MM.1S (cell line): Measurements from ENCODE around the gene S1PR1.

Experiments
- DNase-seq: peaks from one replicate; pipeline ENCODE4 v3.0.0-alpha.2; 2015
- H2AFZ ChIP-seq: fragments of 300-600 bp; sonication (generic); 2 replicates; pipeline ENCODE4 v1.6.0; 2016; ENCODE audit warnings: antibody characterized with exemption, low read length
- H3F3A ChIP-seq: fragments of 300-600 bp; sonication (generic); 2 replicates; pipeline ENCODE4 v1.6.1; 2016; ENCODE audit warnings: mild to moderate bottlenecking, antibody characterized with exemption, low read length, moderate library complexity, mixed read lengths; ENCODE audit not compliant: insufficient read depth
- H3K27ac ChIP-seq: fragments of 300-600 bp; sonication (generic); 2 replicates; pipeline ENCODE4 v1.5.1; 2016; ENCODE audit warnings: mild to moderate bottlenecking, low read length
- H3K27me3 ChIP-seq: fragments of 300-600 bp; sonication (generic); replicated peaks from 2 replicates; pipeline ENCODE4 v1.6.0; 2016; ENCODE audit warnings: low read length; ENCODE audit not compliant: insufficient read depth
- H3K36me3 ChIP-seq: fragments of 300-600 bp; sonication (generic); replicated peaks from 2 replicates; pipeline ENCODE4 v1.6.1; 2016; ENCODE audit warnings: mild to moderate bottlenecking, low read length, mixed read lengths; ENCODE audit not compliant: insufficient read depth
- H3K4me1 ChIP-seq: fragments of 300-600 bp; sonication (generic); 2 replicates; pipeline ENCODE4 v1.6.1; 2016; ENCODE audit warnings: low read length, mixed read lengths
- H3K4me2 ChIP-seq: fragments of 300-600 bp; sonication (generic); 2 replicates; pipeline ENCODE4 v1.6.0; 2016; ENCODE audit warnings: low read depth, low read length
- H3K4me3 ChIP-seq: fragments of 300-600 bp; sonication (generic); 2 replicates; pipeline ENCODE4 v1.5.1; 2016; ENCODE audit warnings: low read length, mixed read lengths
- H3K79me2 ChIP-seq: fragments of 300-600 bp; sonication (generic); 2 replicates; pipeline ENCODE4 v1.6.1; 2016; ENCODE audit warnings: mixed run types, low read length, mixed read lengths
- H3K9ac ChIP-seq: fragments of 300-600 bp; sonication (generic); 2 replicates; pipeline ENCODE4 v1.6.1; 2016; ENCODE audit warnings: low read length, mixed read lengths
- H3K9me2 ChIP-seq: fragments of 300-600 bp; sonication (generic); replicated peaks from 2 replicates; pipeline ENCODE4 v1.6.1; 2016; ENCODE audit warnings: mild to moderate bottlenecking, low read length, mixed read lengths; ENCODE audit not compliant: insufficient read depth
- H3K9me3 ChIP-seq: fragments of 300-600 bp; sonication (generic); replicated peaks from 2 replicates; pipeline ENCODE4 v1.6.1; 2016; ENCODE audit warnings: mild to moderate bottlenecking, low read length, mixed read lengths; ENCODE audit not compliant: insufficient read depth
- H4K20me1 ChIP-seq: fragments of 300-600 bp; sonication (generic); 2 replicates; pipeline ENCODE4 v1.6.1; 2016; ENCODE audit warnings: mild to moderate bottlenecking, low read length, moderate library complexity, mixed read lengths; ENCODE audit not compliant: insufficient read depth
- EZH2 ChIP-seq: fragments of 300-600 bp; sonication (generic); optimal IDR thresholded peaks from 2 replicates; pipeline ENCODE3; 2017; ENCODE audit warnings: low read depth, mild to moderate bottlenecking, antibody characterized with exemption, low read length, mixed read lengths
- EZH2phosphoT487 ChIP-seq: fragments of 300-600 bp; sonication (generic); IDR thresholded peaks from 2 replicates; pipeline ENCODE4 v1.6.1; 2018; ENCODE audit warnings: antibody characterized with exemption, low read length
- TF ChIP-seq, protein P1 (sequence below): fragments of 300-600 bp; sonication (generic); IDR thresholded peaks from 2 replicates; pipeline ENCODE4 v1.5.1; 2016; ENCODE audit warnings: antibody characterized with exemption, low read length, mixed read lengths

The S1PR1 gene

DNA sequence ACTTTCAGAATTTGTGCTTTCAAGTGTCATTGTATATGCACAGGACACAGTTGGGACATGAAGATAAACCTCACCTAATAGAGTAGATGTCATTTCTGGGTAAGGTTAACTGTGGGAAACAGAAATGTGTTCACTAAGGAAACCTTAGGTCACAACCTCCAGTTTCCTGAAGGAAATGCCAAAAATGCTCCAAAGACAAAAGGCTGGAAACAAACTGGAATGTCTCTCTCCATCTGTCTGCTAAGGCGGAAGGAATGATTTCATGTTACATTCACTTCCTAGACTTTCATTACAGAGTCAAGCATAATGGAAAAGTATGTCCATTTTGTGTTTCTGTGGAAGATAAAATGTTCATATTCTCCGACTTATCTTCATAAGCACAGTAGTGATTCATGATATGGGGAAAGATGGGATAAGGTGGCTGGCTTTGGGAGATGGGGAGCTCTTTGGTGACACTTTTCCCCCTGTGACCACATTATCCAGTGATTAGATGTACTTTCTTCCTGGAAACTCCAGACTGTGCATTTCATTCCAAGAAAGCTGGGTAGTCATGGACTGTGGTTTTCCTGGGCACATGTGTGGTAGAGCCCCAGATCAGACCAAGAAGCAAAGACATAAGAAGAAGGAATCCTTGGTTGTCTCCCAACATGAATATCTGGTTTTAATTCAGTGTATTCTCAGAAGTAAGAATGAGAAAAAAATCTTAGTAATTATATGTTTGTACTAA, 5.7 kb downstream of the S1PR1 start:
- no peak for TF ChIP-seq EZH2phosphoT487
- no peak for TF ChIP-seq EZH2
- TF ChIP-seq, protein P1, sequence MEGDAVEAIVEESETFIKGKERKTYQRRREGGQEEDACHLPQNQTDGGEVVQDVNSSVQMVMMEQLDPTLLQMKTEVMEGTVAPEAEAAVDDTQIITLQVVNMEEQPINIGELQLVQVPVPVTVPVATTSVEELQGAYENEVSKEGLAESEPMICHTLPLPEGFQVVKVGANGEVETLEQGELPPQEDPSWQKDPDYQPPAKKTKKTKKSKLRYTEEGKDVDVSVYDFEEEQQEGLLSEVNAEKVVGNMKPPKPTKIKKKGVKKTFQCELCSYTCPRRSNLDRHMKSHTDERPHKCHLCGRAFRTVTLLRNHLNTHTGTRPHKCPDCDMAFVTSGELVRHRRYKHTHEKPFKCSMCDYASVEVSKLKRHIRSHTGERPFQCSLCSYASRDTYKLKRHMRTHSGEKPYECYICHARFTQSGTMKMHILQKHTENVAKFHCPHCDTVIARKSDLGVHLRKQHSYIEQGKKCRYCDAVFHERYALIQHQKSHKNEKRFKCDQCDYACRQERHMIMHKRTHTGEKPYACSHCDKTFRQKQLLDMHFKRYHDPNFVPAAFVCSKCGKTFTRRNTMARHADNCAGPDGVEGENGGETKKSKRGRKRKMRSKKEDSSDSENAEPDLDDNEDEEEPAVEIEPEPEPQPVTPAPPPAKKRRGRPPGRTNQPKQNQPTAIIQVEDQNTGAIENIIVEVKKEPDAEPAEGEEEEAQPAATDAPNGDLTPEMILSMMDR = no peak

GRCh38 chr1:101243751-101244150, 6.9 kb downstream of the S1PR1 start:
- Histone ChIP-seq H4K20me1 (no peaks in the 10 kb centered on the region), H3K36me3 (no peaks in the 10 kb centered on the region), H3K4me2 (no peak overlapping the region)

More for the DNA sequence above, 5.7 kb downstream of the S1PR1 start:
- H3K4me2 ChIP-seq = no peak overlapping the region
- peaks cover 7% of the 10 kb centered on the region; the same call in 1 of the 2 replicates for H3F3A ChIP-seq
- H3K4me3 ChIP-seq = no peak overlapping the region
- H3K79me2 ChIP-seq = no peaks in the 10 kb centered on the region
- no peaks in the 10 kb centered on the region for H3K9me3 ChIP-seq
- no peak for DNase-seq
- no peak overlapping the region for H3K9ac ChIP-seq
- no peak overlapping the region for H2AFZ ChIP-seq
- peaks cover 19% of the 10 kb centered on the region; the same call in 1 of the 2 replicates for H3K27me3 ChIP-seq
- no peaks in the 10 kb centered on the region for H3K36me3 ChIP-seq
- no peak overlapping the region for H3K27ac ChIP-seq
- no peaks in the 10 kb centered on the region for H4K20me1 ChIP-seq
- H3K4me1 ChIP-seq = peaks cover 13% of the 10 kb centered on the region
- no peaks in the 10 kb centered on the region for H3K9me2 ChIP-seq

DNA sequence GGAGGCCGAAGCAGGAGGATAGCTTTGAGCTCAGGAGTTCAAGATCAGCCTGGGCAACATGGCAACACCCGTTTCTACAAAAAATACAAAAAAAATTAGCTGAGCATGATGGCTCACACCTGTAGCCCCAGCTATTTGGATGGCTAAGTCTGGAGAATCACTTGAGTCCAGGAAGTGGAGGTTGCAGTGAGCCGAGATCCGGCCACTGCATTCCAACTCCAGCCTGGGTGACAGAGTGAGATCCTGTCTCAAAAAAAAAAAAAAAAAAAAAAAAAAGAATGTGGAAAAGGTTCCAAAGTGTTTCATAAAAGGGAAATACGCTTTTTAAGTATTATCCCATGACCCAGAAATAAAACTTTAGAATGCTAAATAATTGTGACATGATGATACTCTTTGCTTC, 8.0 kb downstream of the S1PR1 start:
- H3K4me2 ChIP-seq = no peak overlapping the region
- no peak overlapping the region for H3K27ac ChIP-seq
- no peaks in the 10 kb centered on the region for H3K9me3 ChIP-seq
- peaks cover 16% of the 10 kb centered on the region for H3K4me1 ChIP-seq
- H3K36me3 ChIP-seq = no peaks in the 10 kb centered on the region
- H3K79me2 ChIP-seq = no peaks in the 10 kb centered on the region
- H3F3A ChIP-seq = peaks cover 11% of the 10 kb centered on the region; the same call in 1 of the 2 replicates
- peaks cover 9% of the 10 kb centered on the region; the same call in 1 of the 2 replicates for H3K27me3 ChIP-seq
- no peak for DNase-seq
- H4K20me1 ChIP-seq = no peaks in the 10 kb centered on the region
- TF ChIP-seq, protein P1 = no peak
- H3K9me2 ChIP-seq = no peaks in the 10 kb centered on the region
- no peak overlapping the region for H3K9ac ChIP-seq
- no peak overlapping the region for H3K4me3 ChIP-seq
- no peak overlapping the region for H2AFZ ChIP-seq

More at GRCh38 chr1:101243751-101244150, 6.9 kb downstream of the S1PR1 start:
- TF ChIP-seq EZH2 = no peak
- TF ChIP-seq, protein P1 = no peak
- no peak for TF ChIP-seq EZH2phosphoT487
- Histone ChIP-seq H3K4me1 (peaks cover 16% of the 10 kb centered on the region), H3K27me3 (peaks cover 17% of the 10 kb centered on the region; the same call in 1 of the 2 replicates), H3K9me3 (no peaks in the 10 kb centered on the region), H3K4me3 (no peak overlapping the region), H3F3A (peaks cover 11% of the 10 kb centered on the region; the same call in 1 of the 2 replicates), H3K9ac (no peak overlapping the region), H3K9me2 (no peaks in the 10 kb centered on the region), H3K27ac (no peak overlapping the region), H3K79me2 (no peaks in the 10 kb centered on the region), H2AFZ (no peak overlapping the region)
- DNase-seq = no peak
